HCT116 (cell line): Measurements from ENCODE around the gene PWWP2B. TPM values are rescaled to one million over a fixed set of nuclear protein-coding genes. Genes with fewer than 3 reads are reported as not detected.

ENCODE experiments used
- ATAC-seq: fragments of 200-7000 bp; cut with Tn5 transposase; 2 replicates; pipeline ENCODE4 v1.9.1; 2020; ENCODE audit warnings: mild to moderate bottlenecking, moderate library complexity
- BruUV-seq: library from RNA; stranded (reverse); fragments of 400-500 nt; replicated peaks from 2 replicates; lab custom pipeline; 2021; lab: Mats Ljungman, UMichigan
- CTCF ChIA-PET: fragments of 300-600 bp; sonication (Branson Sonifier 250); formaldehyde crosslinking; loops from one replicate; lab custom pipeline; 2021; ENCODE audit warnings: antibody characterized with exemption; lab: Charles Lee
- POLR2A ChIA-PET: fragments of 300-600, 350-600 bp; sonication (Branson Sonifier 250); formaldehyde crosslinking; loops from one replicate; lab custom pipeline; 2021; ENCODE audit warnings: antibody characterized with exemption; lab: Charles Lee
- RAD21 ChIA-PET, 2 experiments: fragments of 300-600 bp; sonication (Branson Sonifier 250); formaldehyde crosslinking; loops; one replicate each; lab custom pipeline; 2023; ENCODE audit warnings: low total read pairs in 2 of 2; ENCODE audit not compliant: uncharacterized antibody in 2 of 2, unreplicated experiment in 2 of 2, low non-redundant PET in 1 of 2; lab: Charles Lee
- DNase-seq: peaks from one replicate; pipeline ENCODE4 v3.0.0-alpha.2; 2010; ENCODE audit warnings: low read depth, low spot score
- H2AFZ ChIP-seq: fragments of 200-600 bp; shearing (Covaris generic), sonication (generic); 2 replicates; pipeline ENCODE4 v1.6.1; 2017; ENCODE audit warnings: low read depth, mixed run types, mixed read lengths, antibody characterized with exemption, low read length; ENCODE audit not compliant: poor library complexity, severe bottlenecking
- H3K27ac ChIP-seq: 2 replicates; pipeline ENCODE4 v1.5.1; 2012; ENCODE audit warnings: low read depth, low read length
- H3K27me3 ChIP-seq: fragments of 200-600 bp; sonication (generic); 2 replicates; pipeline ENCODE4 v1.6.1; 2016; ENCODE audit warnings: mixed run types, low read length, mixed read lengths; ENCODE audit not compliant: insufficient read depth
- H3K36me3 ChIP-seq, 2 experiments: fragments of 200-500 bp in 1 of 2; fragments of 200-600 bp in 1 of 2; sonication (Bioruptor generic) in 1 of 2; sonication (generic) in 1 of 2; 2 replicates each; pipeline versions ENCODE4 v1.5.1 to v1.6.1; 2014 to 2016; ENCODE audit warnings: low read length in 2 of 2, inconsistent platforms in 1 of 2, mixed read lengths in 1 of 2, mixed run types in 1 of 2; ENCODE audit not compliant: insufficient read depth in 2 of 2, control insufficient read depth in 1 of 2
- H3K4me1 ChIP-seq, 2 experiments: fragments of 200-600 bp in 1 of 2; sonication (generic) in 1 of 2; 2 replicates each; pipeline versions ENCODE4 v1.5.1 to v1.6.1; 2012 to 2017; ENCODE audit warnings: low read length in 2 of 2, inconsistent platforms in 1 of 2, mild to moderate bottlenecking in 1 of 2, mixed read lengths in 1 of 2, mixed run types in 1 of 2, moderate library complexity in 1 of 2; ENCODE audit not compliant: insufficient read depth in 2 of 2, control insufficient read depth in 1 of 2
- H3K4me2 ChIP-seq: fragments of 200-600 bp; sonication (generic); 2 replicates; pipeline ENCODE4 v1.6.1; 2017; ENCODE audit warnings: mixed run types, low read length, mixed read lengths
- H3K4me3 ChIP-seq, 2 experiments: fragments of 200-600 bp in 1 of 2; sonication (generic) in 1 of 2; replicated peaks in 1 of 2; 2 replicates each; pipeline ENCODE4 v1.5.1; 2011 to 2016; ENCODE audit warnings: low read length in 2 of 2, control low read depth in 1 of 2, low read depth in 1 of 2, mild to moderate bottlenecking in 1 of 2, mixed read lengths in 1 of 2, mixed run types in 1 of 2
- H3K79me2 ChIP-seq: fragments of 200-600 bp; sonication (generic); 2 replicates; pipeline ENCODE4 v1.6.1; 2017; ENCODE audit warnings: mild to moderate bottlenecking, mixed run types, low read length, moderate library complexity, mixed read lengths; ENCODE audit not compliant: insufficient read depth
- H3K9ac ChIP-seq: fragments of 200-600 bp; sonication (generic); 2 replicates; pipeline ENCODE4 v1.6.1; 2016; ENCODE audit warnings: low read length, mixed read lengths
- H3K9me2 ChIP-seq: fragments of 200-600 bp; sonication (generic), shearing (Covaris generic); 2 replicates; pipeline ENCODE4 v1.6.1; 2017; ENCODE audit warnings: mixed run types, mild to moderate bottlenecking, moderate library complexity; ENCODE audit not compliant: insufficient read depth
- H3K9me3 ChIP-seq, 2 experiments: fragments of 200-500 bp in 1 of 2; fragments of 200-600 bp in 1 of 2; sonication (Bioruptor generic) in 1 of 2; sonication (generic) in 1 of 2; 2 replicates each; pipeline ENCODE4 v1.6.1; 2014 to 2017; ENCODE audit warnings: low read length in 2 of 2, mixed read lengths in 2 of 2, inconsistent platforms in 1 of 2, low read depth in 1 of 2, mild to moderate bottlenecking in 1 of 2, mixed run types in 1 of 2, moderate library complexity in 1 of 2; ENCODE audit not compliant: control insufficient read depth in 1 of 2, insufficient read depth in 1 of 2
- H4K20me1 ChIP-seq: fragments of 200-600 bp; sonication (generic), shearing (Covaris generic); 2 replicates; pipeline ENCODE4 v1.6.1; 2017; ENCODE audit warnings: mixed run types, mild to moderate bottlenecking, moderate library complexity; ENCODE audit not compliant: insufficient read depth
- CBX3 ChIP-seq: IDR thresholded peaks from 2 replicates; pipeline ENCODE4 v1.6.1; 2012; ENCODE audit warnings: low read depth
- CEBPB ChIP-seq: IDR thresholded peaks from 2 replicates; pipeline ENCODE4 v1.6.1; 2012; ENCODE audit warnings: low read depth
- ELF1 ChIP-seq: IDR thresholded peaks from 2 replicates; pipeline ENCODE4 v1.6.1; 2012; ENCODE audit warnings: low read depth, borderline replicate concordance
- EZH2phosphoT487 ChIP-seq: fragments of 200-600 bp; IDR thresholded peaks from 2 replicates; pipeline ENCODE4 v1.6.1; 2018; ENCODE audit warnings: antibody characterized with exemption, borderline replicate concordance
- FOSL1 ChIP-seq: IDR thresholded peaks from 2 replicates; pipeline ENCODE4 v1.6.1; 2012; ENCODE audit warnings: low read depth
- JUND ChIP-seq: IDR thresholded peaks from 2 replicates; pipeline ENCODE4 v1.6.1; 2012
- POLR2A ChIP-seq: IDR thresholded peaks from 2 replicates; pipeline ENCODE4 v1.7.0; 2011; ENCODE audit warnings: borderline replicate concordance; ENCODE audit not compliant: insufficient read depth, insufficient read length; ENCODE audit errors: extremely low read depth
- POLR2AphosphoS5 ChIP-seq: IDR thresholded peaks from 2 replicates; pipeline ENCODE4 v1.6.1; 2011; ENCODE audit warnings: mild to moderate bottlenecking, low read depth, low read length, moderate library complexity
- RAD21 ChIP-seq: IDR thresholded peaks from 2 replicates; pipeline ENCODE4 v1.6.1; 2012; ENCODE audit warnings: low read depth, mild to moderate bottlenecking
- SP1 ChIP-seq: IDR thresholded peaks from 2 replicates; pipeline ENCODE4 v1.6.1; 2012; ENCODE audit warnings: low read depth
- SRF ChIP-seq: IDR thresholded peaks from 2 replicates; pipeline ENCODE4 v1.6.1; 2012; ENCODE audit warnings: low read depth
- TCF7L2 ChIP-seq: IDR thresholded peaks from 2 replicates; pipeline ENCODE4 v1.7.0; 2011; ENCODE audit warnings: borderline replicate concordance, inconsistent platforms; ENCODE audit not compliant: insufficient read depth, insufficient read length; ENCODE audit errors: extremely low read depth
- YY1 ChIP-seq: IDR thresholded peaks from 2 replicates; pipeline ENCODE4 v1.6.1; 2011; ENCODE audit warnings: low read length, low read depth, moderate library complexity, mild to moderate bottlenecking; ENCODE audit not compliant: insufficient replicate concordance; ENCODE audit errors: extremely low read depth
- intact Hi-C: fragments of 100-400 bp; cut with micrococcal nuclease; formaldehyde crosslinking; loops from 2 replicates; pipeline ENCODE4 v1.10.0; 2022
- total RNA-seq: library from RNA; stranded (reverse); gene quantifications from one replicate; pipeline ENCODE4 v1.2.1, GENCODE V29; 2021; ENCODE audit not compliant: unreplicated experiment

Gene PWWP2B
- total RNA-seq, 1 experiment from 2014 or later = 13.9 TPM

- Histone ChIP-seq H3K4me1 (no peaks in the 10 kb centered on the region), H3K4me3 (no peak overlapping the region), H3K36me3 (no peaks in the 10 kb centered on the region), H3K9me2 (no peaks in the 10 kb centered on the region), H3K4me2 (no peak overlapping the region), H2AFZ (no peak overlapping the region), H3K79me2 (no peaks in the 10 kb centered on the region), H3K9ac (no peak overlapping the region), H4K20me1 (no peaks in the 10 kb centered on the region), H3K9me3 (no peaks in the 10 kb centered on the region), H3K27ac (no peak overlapping the region), H3K27me3 (no peaks in the 10 kb centered on the region)
- no TSS peak for BruUV-seq
- intact Hi-C loops = loop anchor here (5.0 kb wide), 1 partner anchor 255 kb away; no protein-coding TSS in a partner anchor
- no peak for ATAC-seq
- DNase-seq = no peak
- POLR2A ChIA-PET = no interaction called here
- no peak for TF ChIP-seq FOSL1
- TF ChIP-seq ELF1 = no peak
- no peak for TF ChIP-seq TCF7L2
- TF ChIP-seq YY1 = no peak
- no peak for TF ChIP-seq CBX3
- TF ChIP-seq RAD21 = no peak
- TF ChIP-seq POLR2AphosphoS5 = no peak
- TF ChIP-seq POLR2A = no peak
- TF ChIP-seq SP1 = no peak
- no peak for TF ChIP-seq JUND
- TF ChIP-seq SRF = no peak
- TF ChIP-seq CEBPB = no peak
- no peak for TF ChIP-seq EZH2phosphoT487
- CTCF ChIA-PET = no interaction called here
- RAD21 ChIA-PET = no interaction called here
Measured at GRCh38 chr10:132382231-132382922, 14.6 kb upstream of the PWWP2B start.
